ENCODE data around the gene GNA12.

GNA12 gene

GRCh38 chr7:2886900-2887299 is 42.8 kb upstream of the GNA12 start:
- H3K4me3 ChIP-seq (replicated peaks; ENCODE audit: insufficient read depth, low read length) = no peak overlapping the region
- H3K27me3 ChIP-seq (ENCODE audit: insufficient read depth, poor library complexity, severe bottlenecking) = no peaks in the 10 kb centered on the region
- DNase-seq (ENCODE audit: low read depth in 1 of 2, low spot score in 1 of 2) = peak; percentile 26 to 69
- TF ChIP-seq SPI1 (IDR thresholded peaks at IDR 0.05; ENCODE audit: borderline replicate concordance, low read depth) (no peak), POLR2AphosphoS5 (IDR thresholded peaks at IDR 0.05; ENCODE audit: low read depth) (no peak), REST (IDR thresholded peaks at IDR 0.05; ENCODE audit: insufficient replicate concordance, low read depth) (no peak), CTCF (IDR thresholded peaks at IDR 0.05; ENCODE audit: insufficient read depth, low read length) (peak; percentile 71), GABPA (IDR thresholded peaks at IDR 0.05; ENCODE audit: low read depth) (no peak)
- H3K27ac ChIP-seq (replicated peaks) = no peak overlapping the region

- Histone ChIP-seq H3K27ac (replicated peaks) (no peak overlapping the region), H3K27me3 (ENCODE audit: insufficient read depth, poor library complexity, severe bottlenecking) (no peaks in the 10 kb centered on the region), H3K4me3 (replicated peaks; ENCODE audit: insufficient read depth, low read length) (no peak overlapping the region)
- TF ChIP-seq CTCF (IDR thresholded peaks at IDR 0.05; ENCODE audit: insufficient read depth, low read length) (no peak), GABPA (IDR thresholded peaks at IDR 0.05; ENCODE audit: low read depth) (no peak), POLR2AphosphoS5 (IDR thresholded peaks at IDR 0.05; ENCODE audit: low read depth) (no peak), REST (IDR thresholded peaks at IDR 0.05; ENCODE audit: insufficient replicate concordance, low read depth) (no peak), SPI1 (IDR thresholded peaks at IDR 0.05; ENCODE audit: borderline replicate concordance, low read depth) (no peak)
- no peak for DNase-seq (ENCODE audit: low read depth in 1 of 2, low spot score in 1 of 2)
These were observed 42.3 kb upstream of the GNA12 start for GRCh38 chr7:2886391-2886790.

GRCh38 chr7:2884161-2884560 is 40.1 kb upstream of the GNA12 start:
- DNase-seq (ENCODE audit: low read depth in 1 of 2, low spot score in 1 of 2) = no peak
- no peak overlapping the region for H3K4me3 ChIP-seq (replicated peaks; ENCODE audit: insufficient read depth, low read length)
- TF ChIP-seq POLR2AphosphoS5 (IDR thresholded peaks at IDR 0.05; ENCODE audit: low read depth) (no peak), REST (IDR thresholded peaks at IDR 0.05; ENCODE audit: insufficient replicate concordance, low read depth) (no peak), GABPA (IDR thresholded peaks at IDR 0.05; ENCODE audit: low read depth) (no peak), SPI1 (IDR thresholded peaks at IDR 0.05; ENCODE audit: borderline replicate concordance, low read depth) (no peak), CTCF (IDR thresholded peaks at IDR 0.05; ENCODE audit: insufficient read depth, low read length) (no peak)
- no peak overlapping the region for H3K27ac ChIP-seq (replicated peaks)
- no peaks in the 10 kb centered on the region for H3K27me3 ChIP-seq (ENCODE audit: insufficient read depth, poor library complexity, severe bottlenecking)

Data from HL-60 (cell line).